GM19438 (cell line): ENCODE data around the gene KCNJ12.

ENCODE experiments used
- ATAC-seq: cut with Tn5 transposase; IDR thresholded peaks from one replicate; pipeline ENCODE4 v1.9.1; 2021; ENCODE audit warnings: low read depth; ENCODE audit not compliant: unreplicated experiment

KCNJ12 gene

GRCh38 chr17:21463779-21464407 is 87.7 kb downstream of the KCNJ12 start:
- no peak for ATAC-seq

DNA sequence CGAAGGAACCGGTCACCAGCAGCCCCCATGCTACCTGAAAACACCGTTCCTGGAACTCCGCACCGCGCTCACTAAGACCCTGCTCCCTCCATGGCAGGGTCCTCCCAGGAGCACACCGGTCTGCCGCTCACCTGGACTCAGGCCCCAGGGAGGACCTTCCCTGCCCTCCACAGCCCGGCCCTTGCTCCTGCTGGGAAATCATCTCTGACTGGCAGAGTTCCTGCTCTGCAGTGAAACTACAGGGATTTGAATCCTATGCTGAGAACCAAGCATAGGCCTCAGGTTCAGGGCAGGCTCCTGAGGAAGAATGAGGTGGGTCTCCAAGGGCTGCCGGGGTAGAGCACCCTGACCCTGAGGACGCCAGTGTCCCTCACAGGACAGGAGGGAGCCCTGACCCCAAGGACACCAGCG is 88.5 kb downstream of the KCNJ12 start:
- no peak for ATAC-seq

DNA sequence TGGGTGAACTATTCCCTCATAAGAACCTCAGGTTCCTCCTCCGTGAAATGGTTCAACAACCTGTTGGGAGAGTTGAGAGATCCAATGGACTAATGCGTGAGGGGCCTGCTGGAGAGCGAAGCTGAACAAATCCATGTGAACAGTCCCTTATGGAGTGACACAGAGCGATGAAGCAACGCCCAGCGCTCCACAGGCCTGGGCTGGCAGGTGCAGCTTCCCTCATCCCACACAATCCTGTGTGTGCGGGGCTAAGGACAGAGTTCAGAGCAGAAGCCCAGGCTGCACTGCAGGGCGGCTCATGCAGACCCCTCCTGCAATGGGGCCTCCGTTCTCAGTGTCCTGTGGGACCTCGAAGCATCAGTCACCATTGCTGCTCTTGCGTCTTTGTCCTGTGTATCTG is 90.4 kb downstream of the KCNJ12 start:
- ATAC-seq, result no peak

DNA sequence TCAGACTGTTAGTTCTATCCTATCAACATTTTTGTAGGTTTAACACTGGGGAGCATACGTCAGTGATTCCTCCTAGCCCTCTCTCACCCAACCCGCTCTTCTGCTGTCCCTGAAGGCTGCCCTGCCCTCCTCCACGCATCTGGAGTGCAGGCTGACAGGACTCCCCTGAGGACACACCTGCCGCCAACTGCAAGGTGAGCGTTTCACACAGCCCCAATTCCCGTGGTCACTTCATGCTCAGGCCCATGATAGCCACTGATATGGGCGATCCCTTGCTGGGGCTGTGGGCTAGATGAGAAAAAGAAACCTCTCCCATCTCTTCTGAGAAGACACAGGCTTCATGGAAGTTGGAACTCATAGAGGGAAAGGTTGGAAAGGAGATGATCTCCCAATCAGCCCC is 91.0 kb downstream of the KCNJ12 start:
- ATAC-seq, result no peak

GRCh38 chr17:21467739-21468490 is 91.8 kb downstream of the KCNJ12 start:
- ATAC-seq, result no peak
